SK-N-SH (cell line): ENCODE measurements around the gene PRICKLE1. TPM values are rescaled to one million over a fixed set of nuclear protein-coding genes. Genes with fewer than 3 reads are reported as not detected.

Experiments
- CTCF ChIA-PET: fragments of 300-600, 350-600 bp; formaldehyde crosslinking; extraction: SDS; loops from one replicate; lab custom pipeline; 2021; lab: Yijun Ruan, JAX
- POLR2A ChIA-PET: fragments of 350-600 bp; sonication (Branson Sonifier 250); formaldehyde crosslinking; extraction: SDS; loops from one replicate; lab custom pipeline; 2020; ENCODE audit warnings: antibody characterized with exemption, inconsistent platforms; lab: Yijun Ruan, JAX
- DNase-seq: peaks from one replicate; pipeline ENCODE4 v3.0.0; 2012
- H2AFZ ChIP-seq: fragments of 200-600 bp; sonication (generic); 2 replicates; pipeline ENCODE4 v1.8.1; 2016; ENCODE audit warnings: antibody characterized with exemption, mild to moderate bottlenecking, low read depth
- H3F3A ChIP-seq: fragments of 200-600 bp; sonication (generic); replicated peaks from 2 replicates; pipeline ENCODE3; 2016; ENCODE audit warnings: antibody characterized with exemption, mild to moderate bottlenecking; ENCODE audit not compliant: insufficient read depth
- H3K27ac ChIP-seq, 2 experiments: fragments of 200-500 bp in 1 of 2; fragments of 200-600 bp in 1 of 2; sonication (Bioruptor generic) in 1 of 2; sonication (generic), shearing (Covaris generic) in 1 of 2; 2 replicates each; pipeline versions ENCODE4 v1.5.1 to v1.6.1; 2014 to 2016; ENCODE audit warnings: low read depth in 2 of 2, inconsistent platforms in 1 of 2, low read length in 1 of 2, mild to moderate bottlenecking in 1 of 2, mixed read lengths in 1 of 2
- H3K27me3 ChIP-seq: fragments of 200-600 bp; sonication (generic), shearing (Covaris generic); 2 replicates; pipeline ENCODE4 v1.6.1; 2016; ENCODE audit warnings: mixed run types; ENCODE audit not compliant: insufficient read depth
- H3K36me3 ChIP-seq, 2 experiments: fragments of 200-500 bp in 1 of 2; fragments of 200-600 bp in 1 of 2; sonication (Bioruptor generic) in 1 of 2; sonication (generic) in 1 of 2; replicated peaks in 1 of 2; 2 replicates each; pipeline versions ENCODE3 to v1.5.1; 2014 to 2016; ENCODE audit warnings: low read length in 1 of 2, mild to moderate bottlenecking in 1 of 2; ENCODE audit not compliant: insufficient read depth in 2 of 2, control insufficient read depth in 1 of 2
- H3K4me1 ChIP-seq, 2 experiments: fragments of 200-500 bp in 1 of 2; fragments of 200-600 bp in 1 of 2; sonication (Bioruptor generic) in 1 of 2; sonication (generic), shearing (Covaris generic) in 1 of 2; 2 replicates each; pipeline versions ENCODE4 v1.5.1 to v1.6.1; 2014 to 2016; ENCODE audit warnings: low read depth in 1 of 2, low read length in 1 of 2, mixed run types in 1 of 2; ENCODE audit not compliant: insufficient read depth in 2 of 2, control insufficient read depth in 1 of 2
- H3K4me2 ChIP-seq: fragments of 200-600 bp; sonication (generic), shearing (Covaris generic); 2 replicates; pipeline ENCODE4 v1.6.1; 2017; ENCODE audit warnings: mixed run types
- H3K4me3 ChIP-seq, 2 experiments: fragments of 200-500 bp in 1 of 2; fragments of 200-600 bp in 1 of 2; sonication (Bioruptor generic) in 1 of 2; sonication (generic), shearing (Covaris generic) in 1 of 2; 2 replicates each; pipeline versions ENCODE4 v1.5.1 to v1.8.1; 2014 to 2016; ENCODE audit warnings: low read depth in 2 of 2, inconsistent platforms in 1 of 2, low read length in 1 of 2, mild to moderate bottlenecking in 1 of 2, mixed read lengths in 1 of 2, moderate library complexity in 1 of 2
- H3K79me2 ChIP-seq: fragments of 200-600 bp; sonication (generic); 2 replicates; pipeline ENCODE4 v1.8.1; 2017; ENCODE audit warnings: mild to moderate bottlenecking; ENCODE audit not compliant: insufficient read depth
- H3K9ac ChIP-seq: fragments of 200-600 bp; sonication (generic); 2 replicates; pipeline ENCODE4 v1.6.1; 2017; ENCODE audit warnings: mixed run types
- H3K9me2 ChIP-seq: fragments of 200-600 bp; sonication (generic); 2 replicates; pipeline ENCODE4 v1.6.1; 2017; ENCODE audit warnings: mixed run types
- H3K9me3 ChIP-seq: fragments of 200-600 bp; sonication (generic); 2 replicates; pipeline ENCODE4 v1.6.1; 2017; ENCODE audit warnings: mixed run types, mild to moderate bottlenecking, moderate library complexity
- H4K20me1 ChIP-seq: fragments of 200-600 bp; sonication (generic); 2 replicates; pipeline ENCODE4 v1.6.1; 2017; ENCODE audit warnings: mild to moderate bottlenecking, mixed run types; ENCODE audit not compliant: insufficient read depth
- EP300 ChIP-seq, 2 experiments: IDR thresholded peaks; 2 replicates each; pipeline versions ENCODE4 v1.4.0 to v1.6.1; 2012; ENCODE audit warnings: borderline replicate concordance in 1 of 2, low read depth in 1 of 2, low read length in 1 of 2
- EZH2phosphoT487 ChIP-seq: fragments of 200-600 bp; sonication (generic); IDR thresholded peaks from 2 replicates; pipeline ENCODE4 v1.6.1; 2017; ENCODE audit warnings: low read depth, mixed run types, mild to moderate bottlenecking, antibody characterized with exemption, moderate library complexity, borderline replicate concordance
- GABPA ChIP-seq: IDR thresholded peaks from 2 replicates; pipeline ENCODE4 v1.4.0; 2012; ENCODE audit warnings: low read depth, mild to moderate bottlenecking
- GATA2 ChIP-seq: sonication (generic); formaldehyde crosslinking; IDR thresholded peaks from 2 replicates; pipeline ENCODE4 v1.5.0; 2020; ENCODE audit warnings: mild to moderate bottlenecking, missing genetic modification reagents
- MAX ChIP-seq: IDR thresholded peaks from 2 replicates; pipeline ENCODE4 v1.4.0; 2012; ENCODE audit warnings: low read depth
- MEF2A ChIP-seq: IDR thresholded peaks from 2 replicates; pipeline ENCODE4 v1.4.0; 2012; ENCODE audit warnings: low read depth, borderline replicate concordance
- NFIC ChIP-seq: IDR thresholded peaks from 2 replicates; pipeline ENCODE4 v1.4.0; 2012; ENCODE audit warnings: borderline replicate concordance
- PBX3 ChIP-seq: IDR thresholded peaks from 2 replicates; pipeline ENCODE4; 2012
- RAD21 ChIP-seq: IDR thresholded peaks from 2 replicates; pipeline ENCODE4 v1.6.1; 2012; ENCODE audit warnings: mild to moderate bottlenecking, low read length
- RCOR1 ChIP-seq: fragments of 150-350 bp; IDR thresholded peaks from 2 replicates; pipeline ENCODE4 v1.6.1; 2017; ENCODE audit warnings: antibody characterized with exemption, low read length
- REST ChIP-seq: IDR thresholded peaks from 2 replicates; pipeline ENCODE4 v1.6.1; 2012; ENCODE audit warnings: mild to moderate bottlenecking, low read depth, low read length, moderate library complexity
- RXRA ChIP-seq: IDR thresholded peaks from 2 replicates; pipeline ENCODE4 v1.4.0; 2012; ENCODE audit warnings: low read depth, mild to moderate bottlenecking, borderline replicate concordance
- WGBS: methylation state at CpG from one replicate; pipeline ENCODE4 v1.1.6; 2017; ENCODE audit warnings: low lambda C conversion rate; 5-methylcytosine and 5-hydroxymethylcytosine counted together
- polyA plus RNA-seq, 3 experiments: library from polyadenylated mRNA; depleted of rRNA; stranded (reverse); fragments of >200 nt; gene quantifications; 2 replicates each; pipeline ENCODE4 v1.2.3, GENCODE V29; 2012
- TF ChIP-seq, protein P1 (sequence below): IDR thresholded peaks from 2 replicates; pipeline ENCODE4 v1.4.0; 2012; ENCODE audit warnings: low read depth, borderline replicate concordance

Gene PRICKLE1
- polyA plus RNA-seq, 1 of the 3 experiments (the other 2 are of a cell fraction): 1.2 TPM

GRCh38 chr12:42507081-42507480, 82.5 kb downstream of the PRICKLE1 start (continued):
- TF ChIP-seq MAX (no peak), PBX3 (no peak)

- Histone ChIP-seq H3K9me2 (no peaks in the 10 kb centered on the region), H3F3A (no peaks in the 10 kb centered on the region), H3K4me3 (no peak overlapping the region), H3K27ac (no peak overlapping the region), H2AFZ (no peak overlapping the region), H3K79me2 (no peaks in the 10 kb centered on the region), H3K9me3 (no peaks in the 10 kb centered on the region), H3K36me3 (no peaks in the 10 kb centered on the region), H4K20me1 (no peaks in the 10 kb centered on the region), H3K4me2 (no peak overlapping the region), H3K9ac (no peak overlapping the region), H3K4me1 (peaks cover 0 to 6% of the 10 kb centered on the region in 2 experiments; a peak in 2 of 4 replicates), H3K27me3 (no peaks in the 10 kb centered on the region)
- DNase-seq: peak; percentile 36
- ChIA-PET CTCF (interaction anchor here (0.6 to 2.6 kb wide), 4 partner anchors 12 to 778 kb away, joined by 3 to 11 read pairs (median 5); no protein-coding TSS in a partner anchor), POLR2A (no interaction called here)
- 0 out of 2 replicates have a peak, but pooled peaks have one; percentile 9 for TF ChIP-seq NFIC
- TF ChIP-seq GABPA: no peak
- 68% methylated on average over 5 of the region's 5 CpGs for WGBS
These were observed 85.5 kb downstream of the PRICKLE1 start for GRCh38 chr12:42504049-42504448.

DNA sequence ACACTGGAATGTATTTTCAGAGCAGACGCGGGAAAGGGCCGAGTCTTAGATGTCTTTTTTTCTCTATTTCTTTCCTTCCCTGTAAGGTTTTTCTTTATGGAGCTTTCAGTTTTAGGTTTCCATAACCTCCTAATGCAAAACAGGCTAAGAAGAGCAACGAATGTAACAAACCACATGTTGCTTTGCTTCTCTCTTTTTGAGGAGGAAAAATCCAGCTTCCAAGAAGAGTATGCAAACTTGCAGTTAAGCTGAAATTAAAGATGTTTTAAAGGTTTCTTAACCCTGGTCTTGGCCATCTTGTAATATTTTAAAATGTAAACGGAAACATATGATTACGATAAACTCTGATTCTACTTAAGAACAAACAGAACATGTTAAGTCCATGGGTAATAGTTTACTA, 86.9 kb downstream of the PRICKLE1 start:
- H2AFZ ChIP-seq: no peak overlapping the region
- no peak overlapping the region for H3K27ac ChIP-seq
- peaks cover 0 to 3% of the 10 kb centered on the region in 2 experiments; a peak in 2 of 4 replicates for H3K4me1 ChIP-seq
- POLR2A ChIA-PET: no interaction called here
- 73% methylated on average over 6 of the region's 6 CpGs for WGBS
- no peaks in the 10 kb centered on the region for H3F3A ChIP-seq
- H4K20me1 ChIP-seq: no peaks in the 10 kb centered on the region
- no peaks in the 10 kb centered on the region for H3K9me3 ChIP-seq
- no peaks in the 10 kb centered on the region for H3K79me2 ChIP-seq
- TF ChIP-seq EZH2phosphoT487 (no peak), EP300 (IDR thresholded peaks at IDR 0.05; ENCODE audit: borderline replicate concordance in 1 of 2, low read depth in 1 of 2, low read length in 1 of 2) (no peak), RXRA (no peak), MEF2A (no peak), GATA2 (CRISPR knock-in tag) (no peak), RCOR1 (no peak), NFIC (no peak), MAX (no peak), RAD21 (no peak), REST (no peak), PBX3 (no peak)
- TF ChIP-seq, protein P1, sequence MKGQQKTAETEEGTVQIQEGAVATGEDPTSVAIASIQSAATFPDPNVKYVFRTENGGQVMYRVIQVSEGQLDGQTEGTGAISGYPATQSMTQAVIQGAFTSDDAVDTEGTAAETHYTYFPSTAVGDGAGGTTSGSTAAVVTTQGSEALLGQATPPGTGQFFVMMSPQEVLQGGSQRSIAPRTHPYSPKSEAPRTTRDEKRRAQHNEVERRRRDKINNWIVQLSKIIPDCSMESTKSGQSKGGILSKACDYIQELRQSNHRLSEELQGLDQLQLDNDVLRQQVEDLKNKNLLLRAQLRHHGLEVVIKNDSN: no peak
- TF ChIP-seq, all 33 proteins: peak for 0
- DNase-seq: no peak
- H3K27me3 ChIP-seq: no peaks in the 10 kb centered on the region
- no peak overlapping the region for H3K4me3 ChIP-seq
- CTCF ChIA-PET: interaction anchor here (2.2 kb wide), 1 partner anchor 11 kb away, joined by 6 read pairs; no protein-coding TSS in a partner anchor
- no peaks in the 10 kb centered on the region for H3K9me2 ChIP-seq
- H3K4me2 ChIP-seq: no peak overlapping the region
- no peaks in the 10 kb centered on the region for H3K36me3 ChIP-seq
- no peak overlapping the region for H3K9ac ChIP-seq
